ENCODE measurements around the gene CACTIN. TPM values are rescaled to one million over a fixed set of nuclear protein-coding genes. Genes with fewer than 3 reads are reported as not detected.
A peak's percentile ranks its signal among the peaks of the same experiment; 100 is the strongest.

CACTIN gene
- polyA plus RNA-seq, 1 experiment, result 9.3 TPM

GRCh38 chr19:3580156-3580934 is 46.2 kb downstream of the CACTIN start:
- DNase-seq (ENCODE audit: low read depth, low spot score), result peak; percentile 81
- ChIA-PET POLR2A (interaction anchor here (1.0 kb wide), 1 partner anchor 27 kb away, joined by 3 read pairs; no protein-coding TSS in a partner anchor), CTCF (interaction anchor here (0.7 kb wide), 1 partner anchor 360 kb away, joined by 3 read pairs; no protein-coding TSS in a partner anchor)
- peaks cover 3% of the 10 kb centered on the region for H3K27me3 ChIP-seq (ENCODE audit: control insufficient read depth, insufficient read depth, low read length)
- TF ChIP-seq CTCF (IDR thresholded peaks at IDR 0.05; ENCODE audit: low read depth, low read length), result no peak
- no peaks in the 10 kb centered on the region for H3K9me3 ChIP-seq (ENCODE audit: control insufficient read depth, insufficient read depth, low read length)
- no peak overlapping the region for H3K4me3 ChIP-seq (ENCODE audit: low read depth, low read length)
- H3K27ac ChIP-seq (ENCODE audit: low read depth, low read length), result peak overlapping the region; percentile 58

- ChIA-PET CTCF (no interaction called here), POLR2A (no interaction called here)
- Histone ChIP-seq H3K27me3 (ENCODE audit: control insufficient read depth, insufficient read depth, low read length) (no peaks in the 10 kb centered on the region), H3K9me3 (ENCODE audit: control insufficient read depth, insufficient read depth, low read length) (no peaks in the 10 kb centered on the region; the same call in 1 of the 2 replicates), H3K4me3 (ENCODE audit: low read depth, low read length) (no peak overlapping the region), H3K27ac (ENCODE audit: low read depth, low read length) (no peak overlapping the region)
- TF ChIP-seq CTCF (IDR thresholded peaks at IDR 0.05; ENCODE audit: low read depth, low read length), result no peak
- DNase-seq (ENCODE audit: low read depth, low spot score), result no peak
Measured at GRCh38 chr19:3578390-3578789, 48.2 kb downstream of the CACTIN start.

- Histone ChIP-seq H3K27ac (ENCODE audit: low read depth, low read length) (no peak overlapping the region), H3K4me3 (ENCODE audit: low read depth, low read length) (no peak overlapping the region), H3K27me3 (ENCODE audit: control insufficient read depth, insufficient read depth, low read length) (no peaks in the 10 kb centered on the region), H3K9me3 (ENCODE audit: control insufficient read depth, insufficient read depth, low read length) (no peaks in the 10 kb centered on the region; the same call in 1 of the 2 replicates)
- no peak for DNase-seq (ENCODE audit: low read depth, low spot score)
- CTCF ChIA-PET, result no interaction called here
- TF ChIP-seq CTCF (IDR thresholded peaks at IDR 0.05; ENCODE audit: low read depth, low read length), result no peak
- POLR2A ChIA-PET, result no interaction called here
Measured at GRCh38 chr19:3577723-3578344, 48.8 kb downstream of the CACTIN start.

DNA sequence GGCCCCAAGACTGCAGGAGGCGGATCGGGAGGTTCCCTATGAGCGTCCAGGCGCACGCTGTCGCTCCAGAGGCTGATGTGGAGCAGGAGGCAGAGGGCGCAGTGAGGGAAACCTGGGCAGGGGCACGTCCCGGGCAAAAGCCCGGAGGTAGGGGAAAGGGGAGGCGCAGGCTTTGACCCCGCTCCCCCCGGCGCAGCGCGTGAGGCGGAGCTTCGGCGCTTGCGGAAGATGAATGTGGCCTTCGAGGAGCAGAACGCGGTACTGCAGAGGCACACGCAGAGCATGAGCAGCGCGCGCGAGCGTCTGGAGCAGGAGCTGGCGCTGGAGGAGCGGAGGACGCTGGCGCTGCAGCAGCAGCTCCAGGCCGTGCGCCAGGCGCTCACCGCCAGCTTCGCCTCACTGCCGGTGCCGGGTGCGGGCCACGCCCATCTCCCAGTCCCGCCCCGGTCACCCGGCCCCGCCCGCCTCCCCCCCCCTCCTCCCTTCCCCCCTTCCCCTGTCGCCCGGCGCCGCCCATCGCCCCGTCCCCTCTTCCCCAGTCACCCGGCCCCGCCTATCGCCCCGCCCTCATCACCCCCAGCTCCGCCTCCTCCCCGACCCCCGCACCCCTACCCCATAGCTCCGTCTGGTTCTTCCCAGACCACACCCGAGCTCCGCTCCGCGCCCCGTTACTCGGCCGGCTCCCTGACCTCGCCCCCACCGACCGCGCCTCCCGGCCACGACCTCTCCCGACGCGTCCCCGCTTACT is 49.7 kb downstream of the CACTIN start:
- ChIA-PET CTCF (interaction anchor here (0.6 kb wide), 1 partner anchor 691 kb away, joined by 3 read pairs; no protein-coding TSS in a partner anchor), POLR2A (no interaction called here)
- H3K9me3 ChIP-seq (ENCODE audit: control insufficient read depth, insufficient read depth, low read length), result no peaks in the 10 kb centered on the region; the same call in 1 of the 2 replicates
- no peak for TF ChIP-seq CTCF (IDR thresholded peaks at IDR 0.05; ENCODE audit: low read depth, low read length)
- no peak overlapping the region for H3K27ac ChIP-seq (ENCODE audit: low read depth, low read length)
- peak overlapping the region; percentile 17; the same call in 1 of the 2 replicates for H3K4me3 ChIP-seq (ENCODE audit: low read depth, low read length)
- no peaks in the 10 kb centered on the region for H3K27me3 ChIP-seq (ENCODE audit: control insufficient read depth, insufficient read depth, low read length)
- no peak for DNase-seq (ENCODE audit: low read depth, low spot score)

All from AG04450 (cell line).